ENCODE measurements around the gene SNRNP27. TPM values are rescaled to one million over a fixed set of nuclear protein-coding genes. Genes with fewer than 3 reads are reported as not detected.

SNRNP27 gene
- total RNA-seq, 1 donor from 2014 or later: 31.8 TPM

- peaks cover 10 to 15% (median 10%) of the 10 kb centered on the region in 3 donors for H3K4me1 ChIP-seq (ENCODE audit: control insufficient read depth in 3 of 3, insufficient read depth in 3 of 3, low read length in 3 of 3)
- H3K36me3 ChIP-seq (ENCODE audit: control insufficient read depth in 3 of 3, insufficient read depth in 3 of 3, low read length in 3 of 3): peaks cover 29 to 39% (median 39%) of the 10 kb centered on the region in 3 donors
- H3K9me3 ChIP-seq (ENCODE audit: control insufficient read depth in 3 of 3, low read length in 3 of 3): no peaks in the 10 kb centered on the region
- H3K9ac ChIP-seq (ENCODE audit: low read depth in 1 of 3, low read length in 3 of 3): no peak overlapping the region
- no peak overlapping the region for H3K27ac ChIP-seq (ENCODE audit: low read depth, low read length)
- no peak overlapping the region for H3K4me3 ChIP-seq (ENCODE audit: low read length in 3 of 3)
- no peaks in the 10 kb centered on the region for H3K27me3 ChIP-seq (ENCODE audit: control insufficient read depth in 3 of 3, insufficient read depth in 3 of 3, low read length in 3 of 3)
These were observed 40.8 kb downstream of the SNRNP27 start for GRCh38 chr2:69934614-69934908.

- Histone ChIP-seq H3K36me3 (ENCODE audit: control insufficient read depth in 3 of 3, insufficient read depth in 3 of 3, low read length in 3 of 3) (peaks cover 31 to 42% (median 41%) of the 10 kb centered on the region in 3 donors), H3K4me3 (ENCODE audit: low read length in 3 of 3) (no peak overlapping the region), H3K4me1 (ENCODE audit: control insufficient read depth in 3 of 3, insufficient read depth in 3 of 3, low read length in 3 of 3) (peaks cover 10 to 15% (median 10%) of the 10 kb centered on the region in 3 donors), H3K9me3 (ENCODE audit: control insufficient read depth in 3 of 3, low read length in 3 of 3) (no peaks in the 10 kb centered on the region), H3K9ac (ENCODE audit: low read depth in 1 of 3, low read length in 3 of 3) (no peak overlapping the region), H3K27ac (ENCODE audit: low read depth, low read length) (no peak overlapping the region), H3K27me3 (ENCODE audit: control insufficient read depth in 3 of 3, insufficient read depth in 3 of 3, low read length in 3 of 3) (no peaks in the 10 kb centered on the region)
These were observed 41.3 kb downstream of the SNRNP27 start for GRCh38 chr2:69935011-69935410.

- Histone ChIP-seq H3K36me3 (ENCODE audit: control insufficient read depth in 3 of 3, insufficient read depth in 3 of 3, low read length in 3 of 3) (peaks cover 35 to 47% (median 41%) of the 10 kb centered on the region in 3 donors), H3K4me1 (ENCODE audit: control insufficient read depth in 3 of 3, insufficient read depth in 3 of 3, low read length in 3 of 3) (peaks cover 10 to 12% (median 10%) of the 10 kb centered on the region in 3 donors), H3K9ac (ENCODE audit: low read depth in 1 of 3, low read length in 3 of 3) (no peak overlapping the region), H3K27me3 (ENCODE audit: control insufficient read depth in 3 of 3, insufficient read depth in 3 of 3, low read length in 3 of 3) (no peaks in the 10 kb centered on the region), H3K4me3 (ENCODE audit: low read length in 3 of 3) (no peak overlapping the region), H3K9me3 (ENCODE audit: control insufficient read depth in 3 of 3, low read length in 3 of 3) (no peaks in the 10 kb centered on the region), H3K27ac (ENCODE audit: low read depth, low read length) (no peak overlapping the region)
These were observed 43.1 kb downstream of the SNRNP27 start for GRCh38 chr2:69936906-69937305.

GRCh38 chr2:69937968-69938367 lies 44.2 kb downstream of the SNRNP27 start:
- H3K27ac ChIP-seq (ENCODE audit: low read depth, low read length): no peak overlapping the region
- peaks cover 10% of the 10 kb centered on the region in 3 donors for H3K4me1 ChIP-seq (ENCODE audit: control insufficient read depth in 3 of 3, insufficient read depth in 3 of 3, low read length in 3 of 3)
- peaks cover 37 to 49% (median 42%) of the 10 kb centered on the region in 3 donors for H3K36me3 ChIP-seq (ENCODE audit: control insufficient read depth in 3 of 3, insufficient read depth in 3 of 3, low read length in 3 of 3)
- no peak overlapping the region for H3K4me3 ChIP-seq (ENCODE audit: low read length in 3 of 3)
- no peaks in the 10 kb centered on the region for H3K27me3 ChIP-seq (ENCODE audit: control insufficient read depth in 3 of 3, insufficient read depth in 3 of 3, low read length in 3 of 3)
- no peak overlapping the region for H3K9ac ChIP-seq (ENCODE audit: low read depth in 1 of 3, low read length in 3 of 3)
- H3K9me3 ChIP-seq (ENCODE audit: control insufficient read depth in 3 of 3, low read length in 3 of 3): no peaks in the 10 kb centered on the region

- H3K36me3 ChIP-seq (ENCODE audit: control insufficient read depth in 3 of 3, insufficient read depth in 3 of 3, low read length in 3 of 3): peaks cover 43 to 55% (median 48%) of the 10 kb centered on the region in 3 donors
- H3K4me3 ChIP-seq (ENCODE audit: low read length in 3 of 3): no peak overlapping the region
- no peaks in the 10 kb centered on the region for H3K27me3 ChIP-seq (ENCODE audit: control insufficient read depth in 3 of 3, insufficient read depth in 3 of 3, low read length in 3 of 3)
These were observed 46.0 kb downstream of the SNRNP27 start for GRCh38 chr2:69939722-69940121.

GRCh38 chr2:69940691-69941090 lies 46.9 kb downstream of the SNRNP27 start:
- no peaks in the 10 kb centered on the region for H3K27me3 ChIP-seq (ENCODE audit: control insufficient read depth in 3 of 3, insufficient read depth in 3 of 3, low read length in 3 of 3)
- H3K4me3 ChIP-seq (ENCODE audit: low read length in 3 of 3): no peak overlapping the region
- H3K36me3 ChIP-seq (ENCODE audit: control insufficient read depth in 3 of 3, insufficient read depth in 3 of 3, low read length in 3 of 3): peaks cover 38 to 50% (median 44%) of the 10 kb centered on the region in 3 donors
- no peak overlapping the region for H3K27ac ChIP-seq (ENCODE audit: low read depth, low read length)
- no peak overlapping the region for H3K9ac ChIP-seq (ENCODE audit: low read depth in 1 of 3, low read length in 3 of 3)
- no peaks in the 10 kb centered on the region for H3K9me3 ChIP-seq (ENCODE audit: control insufficient read depth in 3 of 3, low read length in 3 of 3)
- H3K4me1 ChIP-seq (ENCODE audit: control insufficient read depth in 3 of 3, insufficient read depth in 3 of 3, low read length in 3 of 3): no peaks in the 10 kb centered on the region

More at GRCh38 chr2:69939722-69940121, 46.0 kb downstream of the SNRNP27 start:
- H3K9ac ChIP-seq (ENCODE audit: low read depth in 1 of 3, low read length in 3 of 3): no peak overlapping the region
- no peaks in the 10 kb centered on the region for H3K9me3 ChIP-seq (ENCODE audit: control insufficient read depth in 3 of 3, low read length in 3 of 3)
- H3K27ac ChIP-seq (ENCODE audit: low read depth, low read length): no peak overlapping the region
- H3K4me1 ChIP-seq (ENCODE audit: control insufficient read depth in 3 of 3, insufficient read depth in 3 of 3, low read length in 3 of 3): no peaks in the 10 kb centered on the region

GRCh38 chr2:69943000-69943842 lies 49.5 kb downstream of the SNRNP27 start:
- H3K4me1 ChIP-seq (ENCODE audit: control insufficient read depth in 3 of 3, insufficient read depth in 3 of 3, low read length in 3 of 3): peaks cover 0 to 3% (median 1%) of the 10 kb centered on the region in 3 donors
- no peak overlapping the region for H3K27ac ChIP-seq (ENCODE audit: low read depth, low read length)

GRCh38 chr2:69943843-69944525 lies 50.2 kb downstream of the SNRNP27 start:
- Histone ChIP-seq H3K4me3 (ENCODE audit: low read length in 3 of 3) (no peak overlapping the region), H3K9me3 (ENCODE audit: control insufficient read depth in 3 of 3, low read length in 3 of 3) (no peaks in the 10 kb centered on the region), H3K4me1 (ENCODE audit: control insufficient read depth in 3 of 3, insufficient read depth in 3 of 3, low read length in 3 of 3) (peaks cover 0 to 3% (median 2%) of the 10 kb centered on the region in 3 donors), H3K9ac (ENCODE audit: low read depth in 1 of 3, low read length in 3 of 3) (no peak overlapping the region), H3K27me3 (ENCODE audit: control insufficient read depth in 3 of 3, insufficient read depth in 3 of 3, low read length in 3 of 3) (peaks cover 0 to 4% (median 3%) of the 10 kb centered on the region in 3 donors), H3K36me3 (ENCODE audit: control insufficient read depth in 3 of 3, insufficient read depth in 3 of 3, low read length in 3 of 3) (peaks cover 13 to 19% (median 16%) of the 10 kb centered on the region in 3 donors), H3K27ac (ENCODE audit: low read depth, low read length) (no peak overlapping the region)

More at GRCh38 chr2:69943000-69943842, 49.5 kb downstream of the SNRNP27 start:
- H3K9ac ChIP-seq (ENCODE audit: low read depth in 1 of 3, low read length in 3 of 3): no peak overlapping the region
- H3K27me3 ChIP-seq (ENCODE audit: control insufficient read depth in 3 of 3, insufficient read depth in 3 of 3, low read length in 3 of 3): peaks cover 0 to under 1% (median 0%) of the 10 kb centered on the region in 3 donors
- no peaks in the 10 kb centered on the region for H3K9me3 ChIP-seq (ENCODE audit: control insufficient read depth in 3 of 3, low read length in 3 of 3)
- no peak overlapping the region for H3K4me3 ChIP-seq (ENCODE audit: low read length in 3 of 3)
- H3K36me3 ChIP-seq (ENCODE audit: control insufficient read depth in 3 of 3, insufficient read depth in 3 of 3, low read length in 3 of 3): peaks cover 17 to 27% (median 21%) of the 10 kb centered on the region in 3 donors

- no peaks in the 10 kb centered on the region for H3K9me3 ChIP-seq (ENCODE audit: control insufficient read depth in 3 of 3, low read length in 3 of 3)
- no peak overlapping the region for H3K9ac ChIP-seq (ENCODE audit: low read depth in 1 of 3, low read length in 3 of 3)
- H3K27ac ChIP-seq (ENCODE audit: low read depth, low read length): no peak overlapping the region
- H3K36me3 ChIP-seq (ENCODE audit: control insufficient read depth in 3 of 3, insufficient read depth in 3 of 3, low read length in 3 of 3): peaks cover 8 to 13% (median 12%) of the 10 kb centered on the region in 3 donors
- H3K4me1 ChIP-seq (ENCODE audit: control insufficient read depth in 3 of 3, insufficient read depth in 3 of 3, low read length in 3 of 3): peaks cover 0 to 3% (median 2%) of the 10 kb centered on the region in 3 donors
- no peak overlapping the region for H3K4me3 ChIP-seq (ENCODE audit: low read length in 3 of 3)
- H3K27me3 ChIP-seq (ENCODE audit: control insufficient read depth in 3 of 3, insufficient read depth in 3 of 3, low read length in 3 of 3): peaks cover 0 to 5% (median 4%) of the 10 kb centered on the region in 3 donors
These were observed 51.0 kb downstream of the SNRNP27 start for GRCh38 chr2:69944756-69945155.

GRCh38 chr2:69945441-69945840 lies 51.7 kb downstream of the SNRNP27 start:
- no peak overlapping the region for H3K9ac ChIP-seq (ENCODE audit: low read depth in 1 of 3, low read length in 3 of 3)
- no peak overlapping the region for H3K27ac ChIP-seq (ENCODE audit: low read depth, low read length)
- peaks cover 0 to 5% (median 4%) of the 10 kb centered on the region in 3 donors for H3K27me3 ChIP-seq (ENCODE audit: control insufficient read depth in 3 of 3, insufficient read depth in 3 of 3, low read length in 3 of 3)
- H3K36me3 ChIP-seq (ENCODE audit: control insufficient read depth in 3 of 3, insufficient read depth in 3 of 3, low read length in 3 of 3): peaks cover 7 to 12% (median 10%) of the 10 kb centered on the region in 3 donors
- H3K9me3 ChIP-seq (ENCODE audit: control insufficient read depth in 3 of 3, low read length in 3 of 3): no peaks in the 10 kb centered on the region
- peaks cover 0 to 3% (median 2%) of the 10 kb centered on the region in 3 donors for H3K4me1 ChIP-seq (ENCODE audit: control insufficient read depth in 3 of 3, insufficient read depth in 3 of 3, low read length in 3 of 3)
- no peak overlapping the region for H3K4me3 ChIP-seq (ENCODE audit: low read length in 3 of 3)

All from skeletal muscle tissue (tissue), 4 donors.